Activated CD4-positive, alpha-beta T cell treated with anti-CD3 and anti-CD28 coated beads for 4 hours (primary cell): Measurements from ENCODE around the gene CACNG7.
A peak's percentile ranks its signal among the peaks of the same experiment; 100 is the strongest.
"Not testable (repeated sequence)": the region's sequence is repeated elsewhere in the genome, so short reads cannot be mapped to it uniquely, and the experiment has no call there.

Experiments
- DNase-seq, 2 donors: peaks; one replicate each; pipeline ENCODE4 v3.0.0-alpha.2; 2020

The CACNG7 gene

GRCh38 chr19:53906211-53907192, 2.6 kb upstream of the CACNG7 start:
- peak; percentile 46 to 68 for DNase-seq

DNA sequence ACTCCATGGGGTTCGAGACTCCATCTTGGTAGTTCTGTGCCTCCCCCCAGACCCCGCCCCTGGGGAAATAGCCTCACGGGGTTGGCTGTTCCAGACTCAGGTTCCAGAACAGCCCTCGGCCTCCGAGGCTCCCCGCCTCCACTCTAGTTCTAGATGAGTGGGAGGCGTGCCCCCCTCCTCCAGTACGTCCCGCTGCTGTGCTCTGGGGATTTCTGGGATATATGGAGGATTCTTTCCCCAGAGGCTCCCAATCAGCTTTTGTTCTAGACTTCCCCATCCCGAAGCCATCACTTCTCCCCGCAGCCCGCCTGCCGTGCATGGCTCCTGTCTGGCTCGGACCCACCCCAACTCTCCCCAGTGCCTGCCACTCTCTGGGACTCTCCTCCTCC, 1.9 kb upstream of the CACNG7 start:
- no peak for DNase-seq

- DNase-seq = no peak
Measured at GRCh38 chr19:53907690-53908089, 1.4 kb upstream of the CACNG7 start.

DNA sequence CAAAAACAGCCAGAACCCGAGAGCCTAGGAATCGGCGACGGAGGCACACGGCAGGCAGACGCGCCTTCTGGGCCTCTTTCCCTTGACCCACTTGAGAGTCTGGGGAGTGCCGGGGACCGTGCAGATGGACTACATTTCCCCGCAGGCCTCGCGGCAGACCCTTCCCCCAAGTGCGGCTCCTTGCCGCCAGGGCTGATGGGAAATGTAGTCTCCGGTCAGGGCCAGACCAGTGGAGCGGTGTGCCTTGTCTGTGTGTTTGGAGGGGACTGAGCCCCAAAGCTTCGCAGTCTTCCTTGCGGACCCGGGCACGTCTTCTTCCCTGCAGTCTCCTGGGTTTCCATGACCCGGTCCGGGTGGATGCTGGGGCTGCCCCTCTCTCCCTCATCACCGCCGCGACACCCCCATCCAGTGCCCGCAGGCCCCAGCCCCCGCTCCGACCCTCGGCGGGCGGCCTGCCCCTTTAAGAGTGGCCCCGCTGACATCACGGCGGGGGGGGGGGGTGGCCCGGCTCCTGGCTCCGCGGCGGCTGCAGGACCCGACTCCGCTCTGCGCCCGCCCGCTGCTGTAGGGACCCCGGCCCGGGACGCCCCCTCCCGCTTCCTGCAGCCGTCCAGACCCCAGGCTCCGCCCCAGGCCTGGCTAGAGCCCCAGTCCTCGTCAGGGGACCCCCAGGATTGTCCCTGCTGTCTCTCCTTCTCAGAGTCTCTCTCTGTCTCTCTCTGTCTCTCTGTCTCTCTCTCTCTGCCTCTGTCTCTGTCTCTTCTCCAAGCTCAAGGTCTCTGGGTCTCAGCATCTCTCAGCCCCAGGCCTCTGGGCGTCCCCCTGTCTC, 758 bp upstream of the CACNG7 start:
- peak; percentile 14 to 35 for DNase-seq

DNA sequence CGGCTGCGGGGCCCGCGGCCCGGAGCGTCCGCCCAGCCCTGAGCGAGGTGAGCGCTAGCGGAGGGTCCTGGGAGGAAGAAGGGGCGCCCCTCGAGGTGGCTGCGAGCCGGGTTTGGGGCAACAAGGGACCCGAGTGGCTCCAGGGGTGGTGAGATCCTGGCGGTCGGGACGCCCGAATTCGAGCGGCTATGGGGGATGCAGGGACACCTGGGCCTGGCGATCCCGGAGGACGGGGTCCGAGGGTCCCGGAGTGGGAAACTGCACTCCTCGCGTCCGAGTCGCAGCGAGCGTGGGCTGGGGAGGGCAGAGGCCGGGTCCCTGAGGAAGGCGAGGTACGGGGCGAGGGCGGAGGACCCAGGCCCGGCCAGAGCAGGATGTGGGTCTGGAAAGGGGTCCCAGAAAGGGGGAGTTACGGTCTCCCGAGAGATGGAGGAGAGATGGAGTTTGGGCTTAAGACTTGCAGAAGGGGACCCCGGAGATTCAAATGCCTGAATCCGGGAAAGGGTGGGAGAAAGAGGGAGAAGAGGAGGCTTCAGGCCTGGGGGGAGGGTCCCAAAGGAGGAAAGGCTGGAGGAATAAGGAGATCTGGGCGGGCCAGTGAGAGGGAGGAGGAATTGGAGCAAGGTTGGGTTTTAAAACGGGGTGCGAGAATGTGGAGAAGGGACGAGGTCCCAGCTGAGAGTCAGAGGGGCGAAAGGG, 542 bp downstream of the CACNG7 start:
- no peak for DNase-seq

DNA sequence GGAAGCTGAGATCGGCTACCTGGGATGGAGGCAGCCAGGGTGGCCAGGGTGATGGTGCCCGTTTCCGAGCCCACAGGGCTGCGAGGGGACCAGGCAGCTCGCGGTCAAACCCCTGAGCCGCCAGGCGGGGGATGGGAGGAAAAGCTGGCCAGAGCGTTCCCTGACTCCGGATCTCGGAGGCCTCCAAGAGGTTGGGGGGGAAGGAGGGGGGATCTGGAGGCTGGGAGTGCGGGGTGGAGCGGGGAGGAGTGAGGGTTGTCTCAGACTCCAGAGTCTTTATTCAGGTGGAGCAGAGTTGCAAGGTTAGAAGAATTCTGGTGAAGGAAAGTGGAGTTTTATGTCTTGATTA, 1.1 kb downstream of the CACNG7 start:
- DNase-seq = no peak

DNA sequence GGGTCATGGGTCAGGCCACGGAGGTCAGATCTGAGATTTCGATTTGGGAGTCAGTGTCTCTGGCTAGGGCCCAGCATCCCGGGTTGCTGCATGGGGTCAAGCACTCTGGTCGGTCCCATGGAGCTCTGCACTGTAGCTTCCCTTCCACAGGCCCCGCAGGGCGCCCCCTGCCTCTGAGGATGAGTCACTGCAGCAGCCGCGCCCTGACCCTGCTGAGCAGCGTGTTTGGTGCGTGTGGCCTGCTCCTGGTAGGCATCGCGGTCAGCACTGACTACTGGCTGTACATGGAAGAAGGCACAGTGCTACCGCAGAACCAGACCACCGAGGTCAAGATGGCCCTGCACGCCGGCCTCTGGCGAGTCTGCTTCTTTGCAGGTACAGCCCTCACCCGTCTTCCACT, 3.6 kb downstream of the CACNG7 start:
- DNase-seq = no peak

DNA sequence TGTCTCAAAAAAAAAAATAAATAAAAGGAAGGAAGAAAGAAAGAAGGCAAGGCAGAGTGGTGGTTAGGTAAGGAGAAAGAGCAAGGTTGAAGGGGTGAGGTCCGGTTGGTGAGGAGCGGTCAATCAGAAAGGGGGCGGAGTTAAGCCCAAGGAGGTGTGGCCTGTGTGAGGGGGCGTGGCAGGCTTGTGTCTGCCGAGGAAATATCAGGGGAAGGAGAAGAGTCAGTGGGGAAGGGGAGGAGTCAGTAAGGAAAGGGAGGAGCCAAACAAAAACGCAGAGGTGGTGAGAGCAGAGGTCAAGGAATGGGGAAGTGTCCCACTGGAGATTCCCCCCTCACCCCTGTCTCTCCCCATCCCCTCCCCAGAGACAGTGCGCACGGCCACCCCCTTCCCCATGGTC, 5.9 kb downstream of the CACNG7 start:
- DNase-seq = no peak

- DNase-seq = no peak
Measured at GRCh38 chr19:53916004-53916403, 6.9 kb downstream of the CACNG7 start.

DNA sequence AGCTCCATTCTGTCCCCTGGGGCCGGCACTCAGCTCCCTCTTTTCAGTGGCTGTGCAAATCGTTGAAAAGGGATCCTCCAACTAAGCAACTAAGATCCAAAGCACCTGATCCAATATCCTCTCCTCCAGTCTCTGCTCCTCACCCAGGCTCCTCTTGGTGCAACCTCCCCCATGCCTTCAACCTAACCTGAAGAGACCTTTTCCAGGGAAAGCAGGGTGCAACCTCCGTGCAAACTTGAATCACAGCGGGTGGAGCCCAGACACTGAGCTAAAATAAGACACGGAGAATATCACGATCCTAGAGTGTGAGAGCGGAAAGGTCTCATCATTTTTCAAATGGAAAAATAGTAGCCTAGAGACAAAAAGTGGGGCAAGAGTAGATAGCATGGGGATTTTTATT, 8.3 kb downstream of the CACNG7 start:
- no peak for DNase-seq

GRCh38 chr19:53927739-53928138, 18.7 kb downstream of the CACNG7 start:
- peak; percentile 12 to 28 for DNase-seq

DNA sequence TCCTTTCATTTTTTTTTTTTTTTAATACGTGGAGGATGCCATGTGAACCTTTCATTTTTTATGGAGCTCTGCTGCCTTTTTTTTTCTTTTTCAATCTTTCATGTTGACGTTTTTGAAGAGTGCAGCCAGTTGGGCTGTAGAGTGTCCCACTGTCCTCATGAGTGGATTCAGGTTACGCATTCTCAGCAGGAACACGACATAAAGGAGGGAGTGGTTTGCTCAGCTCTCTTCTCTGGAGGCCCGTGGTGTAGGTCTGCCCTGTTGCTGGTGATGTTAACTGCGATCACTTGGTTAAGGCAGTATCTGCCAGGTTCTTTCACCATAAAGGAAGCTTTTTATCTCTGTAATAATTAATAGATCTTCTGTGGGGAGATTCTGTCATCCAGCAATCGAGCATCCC, 27.0 kb downstream of the CACNG7 start:
- DNase-seq = no peak

DNA sequence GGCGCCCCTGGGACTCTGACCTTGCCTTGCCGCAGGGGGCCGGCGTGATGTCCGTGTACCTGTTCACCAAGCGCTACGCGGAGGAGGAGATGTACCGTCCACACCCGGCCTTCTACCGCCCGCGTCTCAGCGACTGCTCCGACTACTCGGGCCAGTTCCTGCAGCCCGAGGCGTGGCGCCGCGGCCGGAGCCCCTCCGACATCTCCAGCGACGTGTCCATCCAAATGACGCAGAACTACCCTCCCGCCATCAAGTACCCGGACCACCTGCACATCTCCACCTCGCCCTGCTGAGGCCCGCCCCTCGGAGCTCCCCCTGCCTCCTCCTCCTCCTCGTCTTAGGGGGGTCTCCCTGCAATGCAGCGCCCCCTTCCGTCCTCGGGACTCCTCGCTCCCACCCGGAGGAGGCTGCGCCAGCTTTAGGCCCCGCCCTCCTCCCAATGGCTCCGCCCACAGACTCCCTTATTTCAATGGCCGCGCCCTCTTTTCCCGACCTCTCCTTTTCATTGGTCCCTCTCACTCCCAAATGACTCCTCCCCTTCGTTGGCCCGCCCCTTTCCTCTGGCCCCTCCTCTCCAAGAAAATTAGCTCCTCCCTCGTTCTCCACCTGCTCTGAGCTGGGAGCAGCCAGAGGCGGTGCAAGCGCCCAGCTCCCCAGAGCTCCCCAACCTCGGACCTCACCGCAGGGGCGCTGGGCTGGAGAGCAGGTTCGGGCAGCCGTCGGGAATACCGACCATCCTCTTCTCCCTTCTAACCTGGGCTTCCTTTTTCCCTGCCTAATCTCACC, 33.1 kb downstream of the CACNG7 start:
- DNase-seq = no peak

GRCh38 chr19:53944416-53944815, 35.3 kb downstream of the CACNG7 start:
- DNase-seq = no peak

DNA sequence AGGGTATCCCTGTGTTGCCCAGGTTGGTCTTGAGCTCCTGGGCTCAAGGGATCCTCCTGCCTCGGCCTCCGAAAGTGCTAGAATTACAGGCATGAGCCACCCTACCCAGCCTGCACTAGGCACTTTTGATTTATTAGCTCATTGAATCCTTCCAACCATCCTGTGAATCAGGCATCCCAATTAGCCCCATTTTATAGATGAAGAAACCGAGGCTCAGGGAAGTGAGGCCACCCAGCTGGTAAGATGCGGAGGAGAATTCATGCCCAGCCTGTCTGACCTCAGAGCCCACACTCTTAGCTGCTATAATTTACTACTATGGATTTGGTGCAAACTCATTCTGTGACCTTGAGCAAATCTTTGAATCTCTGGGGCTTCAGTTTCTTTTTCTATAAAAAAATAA, 35.9 kb downstream of the CACNG7 start:
- no peak for DNase-seq

DNA sequence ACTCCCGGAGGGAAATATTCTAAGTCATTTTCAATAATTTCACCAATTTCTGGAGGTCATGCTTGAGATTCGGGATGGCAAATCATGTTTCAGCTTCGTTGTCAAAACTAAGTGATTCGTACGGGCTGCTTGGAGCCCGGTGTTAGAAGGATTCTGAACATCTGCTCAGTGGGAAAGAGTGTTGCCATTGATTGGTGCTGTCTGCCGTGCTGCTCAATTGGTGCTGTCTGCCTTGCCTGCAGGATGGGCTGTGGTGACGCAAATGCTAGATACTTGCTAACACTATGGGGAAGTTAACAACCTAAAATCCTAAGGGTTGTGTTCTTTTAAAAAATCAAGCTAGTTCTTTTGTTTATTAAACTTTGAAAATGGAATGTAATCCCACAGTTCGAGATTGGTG, 36.4 kb downstream of the CACNG7 start:
- DNase-seq = no peak

DNA sequence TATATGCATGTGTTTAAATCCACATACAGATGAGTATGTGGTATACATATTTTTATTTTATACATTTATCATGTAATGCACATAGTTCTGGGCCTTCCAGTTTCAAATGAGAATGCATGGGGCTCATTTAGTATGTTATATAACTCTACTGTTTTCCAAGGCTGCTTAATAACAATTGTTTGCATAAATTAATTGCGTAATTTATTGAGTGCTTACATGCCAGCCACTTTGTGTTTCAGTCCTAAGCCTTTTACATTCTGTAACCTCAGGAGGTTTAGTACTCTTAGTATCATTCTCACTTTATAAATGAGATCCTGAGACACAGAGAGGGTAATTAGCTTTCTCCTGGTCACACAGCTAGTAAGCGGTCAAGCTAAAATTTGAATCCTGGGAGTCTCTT, 36.9 kb downstream of the CACNG7 start:
- DNase-seq = no peak

DNA sequence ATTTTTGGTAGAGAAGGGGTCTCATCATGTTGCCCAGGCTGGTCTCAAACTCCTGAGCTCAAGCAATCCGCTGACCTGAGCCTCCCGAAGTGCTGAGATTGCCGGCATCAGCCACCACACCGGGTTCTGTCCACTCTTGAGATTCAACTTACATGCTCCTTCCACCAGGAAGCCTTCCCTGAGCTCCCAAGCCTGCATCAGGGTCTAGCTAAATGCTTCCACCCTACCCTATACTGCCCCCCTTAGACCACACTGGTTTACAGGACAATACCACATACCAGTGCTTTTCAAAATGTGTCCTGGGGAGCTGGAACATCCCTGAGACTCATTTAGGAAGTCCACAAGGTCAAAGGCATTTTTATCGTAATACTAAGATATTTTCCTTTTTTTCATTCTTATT, 38.5 kb downstream of the CACNG7 start:
- DNase-seq = no peak

- DNase-seq = not testable (repeated sequence)
Measured at GRCh38 chr19:53948611-53949010, 39.5 kb downstream of the CACNG7 start.

- no peak for DNase-seq
Measured at GRCh38 chr19:53951436-53951835, 42.4 kb downstream of the CACNG7 start.

DNA sequence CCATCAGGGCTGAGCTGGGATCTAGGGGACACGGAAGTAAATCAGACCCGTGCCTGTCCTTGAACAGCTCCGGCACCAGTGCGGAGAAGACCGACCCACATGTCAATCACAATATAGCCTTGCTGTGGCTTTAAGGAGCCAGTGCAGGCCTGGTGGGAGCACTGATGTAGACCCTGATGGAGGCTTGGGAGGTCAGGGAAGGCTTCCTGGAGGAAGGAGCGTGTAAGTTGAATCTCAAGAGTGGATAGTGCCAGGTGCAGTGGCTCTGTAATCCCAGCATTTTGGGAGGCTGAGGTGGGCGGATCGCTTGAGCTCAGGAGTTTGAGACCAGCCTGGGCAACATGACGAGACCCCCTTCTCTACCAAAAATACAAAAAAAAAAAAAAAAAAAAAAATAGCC, 42.9 kb downstream of the CACNG7 start:
- DNase-seq = no peak

GRCh38 chr19:53953383-53953782, 44.3 kb downstream of the CACNG7 start:
- DNase-seq = no peak
